Measurements from ENCODE around the gene WWP2. TPM values are rescaled to one million over a fixed set of nuclear protein-coding genes. Genes with fewer than 3 reads are reported as not detected.

WWP2 gene
- total RNA-seq, 4 donors from 2014 or later: 26.9 to 50.9 (median 43.9) TPM

- no peak overlapping the region for H3K4me3 ChIP-seq (ENCODE audit: low read depth, poor library complexity, severe bottlenecking)
- TF ChIP-seq POLR2A (IDR thresholded peaks at IDR 0.05) (no peak), CTCF (IDR thresholded peaks at IDR 0.05) (no peak)
- intact Hi-C loops (cut with DNase I; ENCODE audit: low total_unique reads): loop anchor here (10.0 kb wide), 1 partner anchor 201 kb away; no protein-coding TSS in a partner anchor
- 69 to 76% methylated on average over 7 of the region's 7 CpGs for WGBS, 2 donors
- DNase-seq (ENCODE audit: low spot score in 2 of 2): no peak
These were observed 71.5 kb downstream of the WWP2 start for GRCh38 chr16:69833357-69834282.

DNA sequence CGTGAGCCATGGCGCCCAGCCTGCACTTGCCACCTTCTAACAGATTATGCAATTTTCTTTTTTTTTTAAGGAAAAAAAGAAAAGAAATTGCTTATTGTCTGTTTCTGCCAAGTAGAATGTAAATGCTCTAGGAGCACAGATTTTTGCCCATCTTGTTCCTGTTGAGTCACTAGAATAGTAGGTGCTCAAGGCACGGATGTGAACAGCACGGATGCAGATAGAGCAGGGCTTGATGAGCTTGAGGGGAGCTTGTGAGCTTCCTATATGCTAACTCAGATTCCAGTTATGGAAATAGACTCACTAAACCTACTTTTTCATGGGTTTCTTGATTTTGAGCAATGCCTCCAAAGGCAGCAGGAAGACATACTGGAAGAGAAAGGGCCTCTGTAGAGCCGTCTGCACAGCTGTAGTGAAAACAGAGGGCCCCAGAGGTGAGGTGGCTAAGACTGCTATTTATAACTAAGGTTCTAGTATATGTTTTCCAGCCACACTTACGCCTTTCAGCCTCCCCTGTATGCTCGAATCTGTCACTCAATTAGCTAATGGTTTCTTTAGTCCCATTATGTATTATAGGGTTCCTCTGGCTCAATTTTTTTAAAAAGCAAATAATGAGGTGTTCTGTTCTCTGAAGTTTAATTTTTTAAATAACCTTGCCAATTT, 72.8 kb downstream of the WWP2 start:
- H3K4me3 ChIP-seq (ENCODE audit: low read depth, poor library complexity, severe bottlenecking): no peak overlapping the region
- DNase-seq (ENCODE audit: low spot score in 2 of 2): no peak
- intact Hi-C loops (cut with DNase I; ENCODE audit: low total_unique reads): loop anchor here (10.0 kb wide), 1 partner anchor 200 kb away; no protein-coding TSS in a partner anchor
- WGBS, 2 donors: 92 to 96% methylated on average over 7 of the region's 7 CpGs
- TF ChIP-seq POLR2A (IDR thresholded peaks at IDR 0.05): no peak
- no peak for TF ChIP-seq CTCF (IDR thresholded peaks at IDR 0.05)

DNA sequence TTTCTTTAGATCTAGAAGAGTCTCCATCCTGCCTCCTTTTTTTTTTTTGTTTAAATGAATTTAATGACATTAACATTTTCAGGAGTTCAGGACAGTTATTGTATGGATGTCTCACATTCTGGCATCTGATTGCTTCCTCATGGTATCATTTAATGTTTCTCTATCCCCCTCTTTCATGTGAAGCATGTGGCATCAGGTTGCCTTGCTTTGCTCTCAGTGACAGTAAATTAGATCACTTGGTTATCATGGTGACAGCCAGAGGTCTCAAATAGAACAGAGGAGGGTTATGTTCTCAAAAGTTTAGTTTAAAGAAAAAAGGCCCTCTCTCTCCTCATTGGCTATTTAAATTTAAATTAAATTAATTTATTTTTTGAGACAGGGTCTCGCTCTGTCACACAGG, 74.1 kb downstream of the WWP2 start:
- intact Hi-C loops (cut with DNase I; ENCODE audit: low total_unique reads): loop anchor here (10.0 kb wide), 1 partner anchor 199 kb away; no protein-coding TSS in a partner anchor
- DNase-seq (ENCODE audit: low spot score in 2 of 2): no peak
- H3K4me3 ChIP-seq (ENCODE audit: low read depth, poor library complexity, severe bottlenecking): no peak overlapping the region
- no peak for TF ChIP-seq CTCF (IDR thresholded peaks at IDR 0.05)
- no peak for TF ChIP-seq POLR2A (IDR thresholded peaks at IDR 0.05)
- WGBS, 2 donors: 88 to 95% methylated on average over 1 of the region's 1 CpG

DNA sequence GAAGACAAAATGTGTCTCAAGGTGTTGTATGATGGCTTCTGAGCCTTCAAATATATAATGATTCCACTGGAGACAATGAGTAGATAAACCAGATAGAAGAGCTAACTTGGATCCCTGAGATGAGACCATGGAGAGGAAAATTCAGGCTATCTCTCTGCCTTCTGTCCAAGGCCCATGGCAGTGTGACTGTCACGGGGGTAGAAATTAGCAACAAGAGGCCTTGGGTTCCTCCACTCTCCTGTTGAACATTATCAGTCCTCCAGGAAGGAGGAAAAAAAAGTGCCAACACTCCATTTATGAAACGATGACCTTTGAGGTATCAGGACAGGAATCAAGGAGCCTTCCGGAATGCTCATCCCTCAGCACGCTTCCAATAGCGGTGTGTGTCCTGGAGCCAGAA, 75.2 kb downstream of the WWP2 start:
- intact Hi-C loops (cut with DNase I; ENCODE audit: low total_unique reads): loop anchor here (10.0 kb wide), 1 partner anchor 197 kb away; no protein-coding TSS in a partner anchor
- no peak for DNase-seq (ENCODE audit: low spot score in 2 of 2)

DNA sequence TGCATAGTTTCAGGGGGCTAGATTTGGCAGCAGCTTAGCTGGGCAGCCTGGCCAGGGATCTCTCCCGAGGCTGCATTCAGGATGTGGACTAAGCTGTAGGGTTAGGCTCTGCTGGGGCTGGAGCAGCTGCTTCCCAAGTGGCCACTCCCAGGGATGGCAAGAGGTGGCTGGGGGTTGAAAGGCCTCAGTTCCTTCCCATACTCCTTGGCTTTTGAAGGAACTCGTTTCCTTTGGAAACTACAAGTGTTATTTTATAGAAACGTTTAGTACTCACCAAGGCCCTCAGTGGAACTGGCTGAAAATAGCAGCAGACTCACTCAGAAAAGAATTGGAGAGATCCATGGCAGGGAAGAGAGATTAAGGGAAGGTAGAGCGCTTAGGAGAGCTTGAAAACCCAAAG, 76.4 kb downstream of the WWP2 start:
- no peak overlapping the region for H3K4me3 ChIP-seq (ENCODE audit: low read depth, poor library complexity, severe bottlenecking)
- no peak for DNase-seq (ENCODE audit: low spot score in 2 of 2)
- intact Hi-C loops (cut with DNase I; ENCODE audit: low total_unique reads): loop anchor here (10.0 kb wide), 1 partner anchor 196 kb away; no protein-coding TSS in a partner anchor
- TF ChIP-seq POLR2A (IDR thresholded peaks at IDR 0.05): no peak
- no peak for TF ChIP-seq CTCF (IDR thresholded peaks at IDR 0.05)
- 62 to 74% methylated on average over 4 of the region's 4 CpGs for WGBS, 2 donors

More for the DNA sequence above, 75.2 kb downstream of the WWP2 start:
- 93 to 95% methylated on average over 5 of the region's 5 CpGs for WGBS, 2 donors
- no peak overlapping the region for H3K4me3 ChIP-seq (ENCODE audit: low read depth, poor library complexity, severe bottlenecking)
- TF ChIP-seq POLR2A (IDR thresholded peaks at IDR 0.05) (no peak), CTCF (IDR thresholded peaks at IDR 0.05) (no peak)
